AG09319 (cell line): ENCODE measurements around the gene MAP2K5.

Source experiments
- DNase-seq: peaks from one replicate; pipeline ENCODE4 v3.0.0-alpha.2; 2010; ENCODE audit warnings: low read depth; ENCODE audit errors: extremely low read depth
- TF ChIP-seq, protein P1 (sequence below): IDR thresholded peaks from 2 replicates; pipeline ENCODE4 v1.5.1; 2011; ENCODE audit warnings: low read depth, mild to moderate bottlenecking, inconsistent platforms, low read length, moderate library complexity

The MAP2K5 gene

DNA sequence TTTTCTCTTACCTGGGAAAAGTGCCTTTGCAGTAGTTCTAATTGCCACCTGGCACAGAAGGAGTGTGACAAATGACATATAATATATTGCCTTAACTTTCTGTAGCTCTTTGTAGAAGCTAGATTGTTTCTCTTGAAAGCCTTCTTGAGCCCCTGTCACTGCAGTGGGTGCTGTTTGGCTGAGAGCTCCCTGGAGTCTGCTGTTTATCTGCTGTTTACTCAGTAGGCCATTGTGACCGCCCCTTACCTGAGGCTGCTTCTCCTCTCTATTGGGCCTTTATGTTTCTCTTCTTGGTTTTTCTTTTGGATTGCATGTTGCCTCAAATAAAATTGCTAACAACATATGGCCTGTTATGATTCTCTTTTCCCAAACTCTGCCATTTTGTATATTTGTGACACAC is 16.7 kb downstream of the MAP2K5 start:
- TF ChIP-seq, protein P1, sequence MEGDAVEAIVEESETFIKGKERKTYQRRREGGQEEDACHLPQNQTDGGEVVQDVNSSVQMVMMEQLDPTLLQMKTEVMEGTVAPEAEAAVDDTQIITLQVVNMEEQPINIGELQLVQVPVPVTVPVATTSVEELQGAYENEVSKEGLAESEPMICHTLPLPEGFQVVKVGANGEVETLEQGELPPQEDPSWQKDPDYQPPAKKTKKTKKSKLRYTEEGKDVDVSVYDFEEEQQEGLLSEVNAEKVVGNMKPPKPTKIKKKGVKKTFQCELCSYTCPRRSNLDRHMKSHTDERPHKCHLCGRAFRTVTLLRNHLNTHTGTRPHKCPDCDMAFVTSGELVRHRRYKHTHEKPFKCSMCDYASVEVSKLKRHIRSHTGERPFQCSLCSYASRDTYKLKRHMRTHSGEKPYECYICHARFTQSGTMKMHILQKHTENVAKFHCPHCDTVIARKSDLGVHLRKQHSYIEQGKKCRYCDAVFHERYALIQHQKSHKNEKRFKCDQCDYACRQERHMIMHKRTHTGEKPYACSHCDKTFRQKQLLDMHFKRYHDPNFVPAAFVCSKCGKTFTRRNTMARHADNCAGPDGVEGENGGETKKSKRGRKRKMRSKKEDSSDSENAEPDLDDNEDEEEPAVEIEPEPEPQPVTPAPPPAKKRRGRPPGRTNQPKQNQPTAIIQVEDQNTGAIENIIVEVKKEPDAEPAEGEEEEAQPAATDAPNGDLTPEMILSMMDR, result no peak

GRCh38 chr15:67559576-67559975 is 17.1 kb downstream of the MAP2K5 start:
- DNase-seq, result no peak
- TF ChIP-seq, protein P1, result no peak

More for the DNA sequence above, 16.7 kb downstream of the MAP2K5 start:
- no peak for DNase-seq

DNA sequence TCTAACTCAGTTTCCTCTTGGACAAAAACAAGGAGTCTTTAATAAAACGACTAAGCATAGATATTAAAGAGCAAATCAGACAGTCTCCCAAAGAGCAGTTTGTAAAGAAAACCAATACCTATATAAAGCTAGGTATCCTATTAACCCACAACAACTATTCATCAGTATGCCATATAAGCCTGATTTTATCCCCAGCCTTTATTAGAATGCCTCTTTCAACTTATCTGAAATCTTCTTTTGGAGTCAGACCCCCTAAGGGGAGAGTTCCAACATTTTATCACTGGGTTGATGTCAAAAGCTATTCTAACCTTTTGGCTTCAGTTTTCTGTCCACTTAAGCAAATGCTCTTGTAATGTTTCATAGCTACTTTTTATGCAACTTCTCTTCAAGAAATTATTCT is 17.8 kb downstream of the MAP2K5 start:
- TF ChIP-seq, protein P1, result no peak
- no peak for DNase-seq

GRCh38 chr15:67563092-67563491 is 20.6 kb downstream of the MAP2K5 start:
- DNase-seq, result no peak
- TF ChIP-seq, protein P1, result no peak

DNA sequence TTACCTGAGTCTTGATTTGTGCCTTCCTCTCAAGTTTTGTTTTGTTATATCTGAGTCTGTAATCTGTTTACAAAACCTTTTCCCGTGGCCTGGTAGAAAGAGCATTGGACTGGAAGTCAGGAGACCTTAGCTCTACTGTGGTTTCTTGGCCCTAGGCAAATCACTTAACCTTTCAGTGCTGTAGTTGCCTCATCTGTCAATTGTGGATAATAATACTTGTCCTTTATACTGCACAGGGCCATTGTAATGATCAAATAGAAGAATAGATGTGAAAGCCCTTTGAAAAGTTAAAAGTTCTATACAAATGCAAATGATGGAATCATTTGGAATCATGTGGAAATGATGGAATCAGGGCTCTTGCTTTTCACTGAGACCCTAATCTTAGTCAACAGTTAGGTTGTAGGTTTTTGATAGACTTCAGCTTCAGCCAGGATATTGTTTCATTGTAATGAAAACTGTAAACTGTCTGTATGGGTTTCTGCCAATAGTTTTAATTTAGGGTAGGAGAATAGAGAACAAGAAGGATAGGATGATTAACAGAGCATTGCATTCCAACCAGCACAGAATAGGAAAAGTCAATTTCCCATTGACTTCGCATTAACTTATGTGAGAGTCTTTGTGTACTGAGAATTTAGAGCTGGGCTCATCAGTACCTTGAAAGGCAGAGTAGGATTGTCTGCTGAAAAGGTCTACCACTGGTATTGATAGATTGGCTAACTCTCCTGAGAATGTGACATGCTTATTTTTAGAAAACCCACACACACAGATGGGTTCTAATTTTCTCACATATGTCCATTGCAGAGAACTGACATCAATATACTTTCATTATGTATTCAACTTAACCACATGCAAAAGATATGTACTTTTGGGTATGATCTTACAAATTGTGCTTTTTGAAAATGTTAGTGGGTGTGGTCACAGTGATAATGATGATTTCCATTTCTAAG is 21.8 kb downstream of the MAP2K5 start:
- DNase-seq, result no peak
- TF ChIP-seq, protein P1, result no peak

- no peak for DNase-seq
- TF ChIP-seq, protein P1, result no peak
These were observed 22.5 kb downstream of the MAP2K5 start for GRCh38 chr15:67564968-67565345.

GRCh38 chr15:67569668-67570067 is 27.2 kb downstream of the MAP2K5 start:
- TF ChIP-seq, protein P1, result no peak
- no peak for DNase-seq
